Measurements from ENCODE around the gene HTRA1.

HTRA1 gene

GRCh38 chr10:122455376-122456079 is 5.8 kb upstream of the HTRA1 start:
- no peak for DNase-seq

DNA sequence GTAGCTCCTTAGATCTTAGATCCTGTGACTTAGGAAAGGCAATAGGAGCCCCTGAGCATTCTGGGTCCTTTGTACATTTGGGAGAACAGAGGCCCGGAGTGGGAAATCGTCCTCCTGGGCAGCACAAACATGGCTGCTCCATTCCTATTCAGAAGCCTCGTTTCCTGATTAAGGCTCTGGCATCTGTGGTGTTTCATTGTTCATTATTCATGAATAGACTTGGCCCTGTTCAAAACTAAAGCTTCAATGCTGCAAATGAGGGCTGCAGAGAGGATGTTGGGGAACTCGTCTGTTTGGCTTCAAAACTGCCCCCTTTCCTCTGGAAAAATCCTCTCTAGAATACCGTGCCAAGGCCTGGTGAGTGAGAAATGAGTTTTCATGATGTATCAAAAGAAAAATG is 3.4 kb upstream of the HTRA1 start:
- no peak for DNase-seq

- no peak for DNase-seq
Observed at GRCh38 chr10:122458693-122459092, 2.7 kb upstream of the HTRA1 start.

- DNase-seq: no peak
Observed at GRCh38 chr10:122459561-122460273, 1.6 kb upstream of the HTRA1 start.

- DNase-seq: no peak
Observed at GRCh38 chr10:122460891-122461293, 461 bp upstream of the HTRA1 start.

- DNase-seq: no peak
Observed at GRCh38 chr10:122461729-122462532, 578 bp downstream of the HTRA1 start.

GRCh38 chr10:122462533-122463465 is 1.4 kb downstream of the HTRA1 start:
- DNase-seq: no peak

GRCh38 chr10:122463466-122464249 is 2.3 kb downstream of the HTRA1 start:
- DNase-seq: no peak

GRCh38 chr10:122464250-122464510 is 2.8 kb downstream of the HTRA1 start:
- DNase-seq: no peak

- no peak for DNase-seq
Observed at GRCh38 chr10:122464586-122464985, 3.2 kb downstream of the HTRA1 start.

DNA sequence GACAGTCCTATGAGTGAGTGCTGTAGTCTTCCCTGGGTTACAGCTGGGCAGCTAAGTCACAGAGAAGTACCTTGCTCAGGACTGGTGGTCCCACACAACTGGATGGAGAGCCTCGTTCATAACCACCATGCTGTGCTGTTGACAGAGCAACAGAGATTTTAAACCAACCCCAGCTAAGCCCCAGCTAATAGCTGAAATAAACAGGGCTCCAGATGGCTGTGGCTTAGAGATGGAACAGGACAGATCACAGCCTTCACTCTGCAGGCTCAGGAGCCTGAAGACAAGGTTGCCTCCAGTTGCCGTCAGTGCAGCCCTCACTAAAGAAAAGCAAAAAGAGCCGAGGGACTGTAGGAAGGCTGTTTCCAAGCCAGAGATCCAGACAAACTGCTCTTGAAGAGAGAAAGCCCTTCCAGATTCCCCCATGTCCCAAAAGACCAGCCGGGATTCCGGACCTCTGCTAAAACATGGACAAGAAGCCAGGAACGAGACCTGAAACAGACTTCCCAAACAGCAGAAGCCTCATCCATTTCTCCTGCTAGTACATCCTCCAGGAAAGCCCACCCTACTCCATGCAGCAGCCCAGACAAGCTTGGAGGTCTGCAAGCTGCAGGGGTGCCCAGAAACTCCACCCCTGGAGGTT is 4.2 kb downstream of the HTRA1 start:
- DNase-seq: no peak

DNA sequence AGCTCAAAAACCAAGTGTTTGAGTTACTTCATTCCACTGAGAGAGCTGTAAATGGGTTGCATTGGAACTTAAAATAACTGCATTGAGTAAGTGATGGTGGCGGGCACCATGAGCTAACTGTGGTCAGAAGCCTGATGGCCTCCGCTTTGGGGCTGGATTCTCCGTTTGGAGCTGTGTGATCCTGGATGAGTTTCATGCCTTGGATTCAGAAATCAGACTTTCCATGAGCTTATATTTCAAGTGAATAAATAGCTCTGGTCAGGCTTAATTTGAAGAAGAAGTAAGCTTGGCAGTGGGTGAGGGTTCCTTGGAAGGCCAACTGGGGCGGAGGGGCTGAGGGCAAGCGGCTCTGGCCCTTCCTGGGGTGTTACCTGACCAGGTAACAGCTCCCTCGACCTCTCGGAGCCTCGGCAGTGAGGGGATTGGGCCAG is 5.6 kb downstream of the HTRA1 start:
- DNase-seq: no peak

GRCh38 chr10:122467701-122468100 is 6.3 kb downstream of the HTRA1 start:
- DNase-seq: no peak

DNA sequence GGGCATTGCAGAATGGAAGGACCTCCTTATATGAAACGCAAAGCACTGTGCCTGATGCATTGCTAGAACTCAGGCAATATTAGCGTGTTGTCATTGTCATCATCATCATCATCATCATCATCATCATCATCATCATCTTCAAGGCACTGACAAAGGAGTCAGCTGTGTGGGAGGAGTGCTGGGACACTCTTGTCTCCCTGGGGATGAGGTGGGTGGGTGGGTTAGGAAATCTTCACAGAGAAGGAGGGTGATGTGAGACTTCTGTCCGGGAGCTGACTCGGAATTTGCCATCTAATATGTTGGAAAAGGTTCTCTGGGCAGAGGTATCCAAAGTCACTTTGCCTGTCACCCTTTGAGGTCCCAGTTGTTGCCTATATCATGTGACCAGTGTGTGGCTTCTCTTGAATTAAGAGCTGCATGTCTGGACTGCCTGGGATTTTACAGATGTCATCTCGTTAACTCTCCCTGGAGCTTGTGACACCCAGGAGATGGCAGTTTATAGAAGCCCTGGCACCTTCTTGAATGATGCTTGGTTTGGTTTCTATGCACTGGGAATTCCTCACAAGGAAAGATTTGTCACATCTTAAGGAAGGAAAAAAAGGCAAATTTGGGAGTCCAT is 7.1 kb downstream of the HTRA1 start:
- DNase-seq: no peak

- no peak for DNase-seq
Observed at GRCh38 chr10:122468926-122469781, 7.8 kb downstream of the HTRA1 start.

- DNase-seq: no peak
Observed at GRCh38 chr10:122469848-122470247, 8.5 kb downstream of the HTRA1 start.

GRCh38 chr10:122471531-122472177 is 10.3 kb downstream of the HTRA1 start:
- DNase-seq: no peak

DNA sequence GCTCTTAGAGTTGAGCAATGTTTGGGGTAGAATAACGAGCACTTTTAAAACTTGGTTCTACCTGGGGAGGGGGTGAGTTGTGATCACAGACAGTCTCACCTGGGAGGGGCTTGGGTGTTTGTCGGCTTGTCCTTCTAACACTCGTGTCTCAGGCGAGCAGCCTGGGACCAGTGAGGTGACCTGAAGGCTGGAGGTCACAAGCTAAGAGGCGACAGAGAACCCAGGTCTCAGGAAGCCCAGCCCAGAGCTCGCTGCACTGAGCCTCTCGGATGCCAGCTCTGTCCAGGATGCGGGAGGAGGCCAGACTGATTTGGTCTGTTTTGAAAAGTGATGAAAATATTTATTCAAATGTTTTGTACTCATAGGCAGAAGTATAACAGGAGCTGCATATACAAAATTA is 11.8 kb downstream of the HTRA1 start:
- DNase-seq: no peak

- DNase-seq: peak; percentile 44
Observed at GRCh38 chr10:122474131-122474818, 12.9 kb downstream of the HTRA1 start.
